K562 treated with DMSO at 1 percent for 48 hours (cell line): Measurements from ENCODE around the gene IGSF6. TPM values are rescaled to one million over a fixed set of nuclear protein-coding genes. Genes with fewer than 3 reads are reported as not detected.

ENCODE experiments used
- total RNA-seq: library from RNA; unstranded; fragments of 300-600 nt; gene quantifications from 2 replicates; pipeline ENCODE4 v1.2.3, GENCODE V29; 2022; ENCODE audit warnings: low replicate concordance; ENCODE audit errors: extremely low read depth

The IGSF6 gene
- total RNA-seq: not detected in 2 replicates

GRCh38 chr16:21652453-21652852 is at the start of gene IGSF6:
Gene IGSF6, minus strand, starts transcription at chr16:21652608. Its CDS starts 10 bp downstream, at chr16:21652598.

GRCh38 chr16:21663889-21664647 is 11.7 kb upstream of the IGSF6 start, which contains the start of gene OTOA:
Gene OTOA, plus strand, starts transcription at chr16:21663968. Its CDS starts 14,547 bp downstream, at chr16:21678515.

GRCh38 chr16:21599122-21600030 is 53.0 kb downstream of the IGSF6 start, which contains the start of gene METTL9:
Gene METTL9, plus strand, starts transcription at chr16:21599577. Its CDS starts 157 bp downstream, at chr16:21599734.

Other genes with a start within 250 kb of the IGSF6 start
- gene METTL9, start 53.0 kb downstream of the IGSF6 start, total RNA-seq: not detected in 2 replicates
- not detected in 2 replicates for gene OTOA, start 11.4 kb upstream of the IGSF6 start, total RNA-seq
- gene NPIPB4, start 205.1 kb upstream of the IGSF6 start, total RNA-seq: not detected in 2 replicates